Suppressor macrophage (primary cell): Measurements from ENCODE around the gene HAPLN3.

Experiments
- DNase-seq, 4 experiments: peaks; one replicate each; pipeline ENCODE4 v3.0.0-alpha.2; 2020 to 2022

Gene HAPLN3

DNA sequence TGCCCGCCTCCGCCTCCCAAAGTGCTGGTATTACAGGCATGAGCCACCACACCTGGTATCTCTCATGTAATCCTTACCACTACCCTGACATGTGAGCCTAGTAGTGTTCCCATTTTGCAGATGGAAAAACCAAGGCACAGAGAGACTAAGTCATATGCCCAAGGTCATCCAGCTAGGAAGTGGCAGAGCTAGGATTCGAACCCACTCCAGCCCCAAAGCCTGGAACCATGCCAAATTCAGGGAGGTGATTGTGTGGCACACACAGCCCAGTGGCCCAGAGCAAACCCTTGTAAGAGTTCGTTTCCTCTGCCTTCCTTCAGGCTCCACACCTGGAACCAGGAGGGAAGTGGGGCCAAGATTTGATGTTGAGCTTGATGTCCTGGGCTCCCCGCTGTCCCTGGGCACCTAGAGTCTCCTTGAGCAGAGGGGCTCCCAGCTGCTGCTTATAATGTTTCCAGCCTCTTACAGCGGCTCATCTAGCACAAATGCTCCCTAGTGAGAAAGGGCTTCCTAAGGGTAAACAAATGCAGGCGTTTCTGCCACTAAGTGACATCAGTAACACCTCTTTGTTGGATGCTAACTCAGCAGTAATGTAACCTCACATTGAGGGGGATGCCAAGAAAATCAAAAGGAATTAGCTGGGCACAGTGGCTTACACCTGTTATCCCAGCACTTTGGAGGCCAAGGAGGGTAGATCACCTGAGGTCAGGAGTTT lies 3.6 kb downstream of the HAPLN3 start:
- no peak for DNase-seq

GRCh38 chr15:88890495-88890894 lies 4.8 kb downstream of the HAPLN3 start:
- DNase-seq, result no peak

- no peak for DNase-seq
These were observed 6.6 kb downstream of the HAPLN3 start for GRCh38 chr15:88888719-88889118.

- DNase-seq, result no peak
These were observed 8.2 kb downstream of the HAPLN3 start for GRCh38 chr15:88887068-88887580.

- DNase-seq, result no peak
These were observed 12.6 kb downstream of the HAPLN3 start for GRCh38 chr15:88882785-88883184.

DNA sequence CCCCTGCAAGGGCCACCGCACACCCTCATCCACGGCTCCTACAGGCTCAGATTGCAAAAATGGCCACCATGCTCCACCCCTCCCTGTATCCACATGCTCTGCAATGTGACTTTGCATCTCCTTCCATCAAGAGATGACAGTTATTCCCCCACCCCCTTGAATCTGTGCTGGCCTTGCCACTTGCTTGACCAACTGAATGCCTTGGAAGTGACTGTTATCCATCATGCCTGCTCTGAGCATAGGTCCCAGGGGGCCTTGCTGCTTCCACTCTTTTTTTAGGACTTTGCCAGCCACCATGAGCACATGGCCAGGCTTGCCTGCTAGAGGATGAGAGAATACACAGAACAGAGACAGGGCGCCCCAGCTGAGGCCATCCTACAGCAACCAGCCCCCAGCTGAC lies 13.6 kb downstream of the HAPLN3 start:
- no peak for DNase-seq

DNA sequence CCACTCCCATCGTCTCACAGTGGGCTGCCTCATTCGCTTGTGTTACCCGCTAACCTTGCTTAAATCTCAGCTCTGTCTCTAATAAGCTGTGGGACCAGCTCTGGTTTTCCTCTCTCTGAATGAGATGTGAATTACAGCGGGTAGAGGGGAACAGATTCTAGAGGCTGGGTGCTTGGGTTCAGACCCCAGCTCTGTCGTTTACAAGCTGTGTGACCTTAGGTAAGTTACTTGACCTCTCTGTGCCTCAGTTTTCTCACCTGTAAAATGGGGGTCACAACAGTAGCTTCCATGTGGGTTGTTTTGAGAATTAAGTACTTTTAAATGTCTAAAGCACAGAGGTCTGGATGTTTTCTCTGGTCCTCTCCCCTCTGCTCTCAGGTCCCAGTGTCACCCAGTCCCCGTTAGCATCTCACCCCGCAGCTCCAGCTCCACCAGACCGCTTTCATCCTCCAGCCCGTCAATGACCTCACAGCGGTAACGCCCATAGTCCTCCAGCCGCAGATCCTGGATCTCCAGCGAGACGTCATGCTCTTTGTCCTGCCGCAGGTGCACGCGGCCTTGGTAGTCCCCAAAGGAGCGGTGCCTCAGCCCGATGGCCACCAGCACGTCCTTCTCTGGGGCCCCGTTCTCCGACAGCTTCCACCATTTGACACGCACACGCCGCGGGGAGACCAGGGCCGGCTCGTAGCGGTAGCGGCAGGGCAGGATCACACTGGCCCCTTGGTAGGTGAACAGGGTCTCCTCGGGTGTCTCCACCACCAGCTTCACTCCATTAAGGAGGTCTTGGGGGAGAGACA lies 14.2 kb downstream of the HAPLN3 start:
- DNase-seq, result no peak

DNA sequence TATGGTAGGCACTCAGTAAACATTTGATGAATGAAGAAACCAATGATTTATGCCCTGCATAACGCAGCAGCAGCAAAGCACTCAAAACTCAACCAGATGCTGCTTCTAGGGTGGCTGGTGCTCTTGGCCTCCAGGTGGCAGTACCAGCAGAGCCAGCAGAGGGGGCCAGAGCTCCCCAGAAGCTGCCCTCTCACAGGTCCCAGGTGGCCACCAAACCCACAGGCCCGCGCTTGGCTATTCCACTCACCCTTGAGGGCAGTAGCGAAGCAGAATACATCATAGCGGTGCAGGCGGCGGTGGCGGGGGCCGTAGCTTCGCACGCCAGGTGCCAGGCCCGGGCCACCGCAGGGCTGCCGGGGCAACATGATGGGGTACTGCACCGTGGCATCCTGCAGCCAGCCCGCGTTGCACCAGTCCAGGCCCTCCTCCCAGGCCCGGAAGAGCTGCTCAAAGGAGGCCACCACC lies 16.6 kb downstream of the HAPLN3 start:
- DNase-seq, result peak; percentile 34 to 67 (median 40)

DNA sequence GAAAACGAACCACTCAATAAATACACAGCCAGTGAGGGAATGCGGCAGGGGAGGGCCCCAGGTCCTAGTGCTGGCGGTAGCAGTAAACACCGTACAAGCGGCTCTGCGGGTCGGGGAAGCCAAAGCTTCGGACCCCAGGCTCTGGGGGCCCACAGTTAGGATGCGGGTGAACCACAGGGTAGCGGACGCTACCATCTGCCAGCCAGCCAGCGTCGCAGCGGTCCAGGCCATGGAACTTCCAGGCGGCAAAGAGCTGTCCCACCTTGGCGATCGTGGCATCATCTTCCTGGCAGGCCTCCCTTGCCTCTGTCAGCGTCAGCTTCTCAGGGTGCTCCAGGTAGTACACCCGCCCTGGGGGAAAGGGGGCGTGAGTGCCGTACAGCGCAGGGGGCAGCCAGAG lies 17.4 kb downstream of the HAPLN3 start:
- no peak for DNase-seq

DNA sequence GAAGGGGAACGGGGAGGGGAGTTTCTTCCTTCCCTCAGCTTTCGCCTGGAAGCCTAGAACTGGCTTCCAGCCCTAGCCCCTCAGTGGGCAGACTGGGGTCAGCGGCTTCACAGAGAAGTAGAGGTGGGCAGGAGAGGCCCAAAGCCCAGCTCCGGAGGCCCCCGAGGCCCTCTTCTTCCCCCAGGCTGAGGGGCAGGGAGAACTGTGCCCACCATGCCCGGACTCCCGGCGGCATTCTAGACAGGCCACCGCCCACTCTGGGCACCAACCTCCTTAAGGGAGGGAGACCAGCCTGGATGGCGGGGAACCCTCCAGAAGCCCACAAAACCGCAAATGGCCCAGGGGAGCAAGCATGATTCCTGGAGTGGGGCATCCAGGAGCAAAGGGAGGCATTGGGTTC lies 17.9 kb downstream of the HAPLN3 start:
- no peak for DNase-seq

GRCh38 chr15:88876573-88876972 lies 18.8 kb downstream of the HAPLN3 start:
- DNase-seq, result no peak

DNA sequence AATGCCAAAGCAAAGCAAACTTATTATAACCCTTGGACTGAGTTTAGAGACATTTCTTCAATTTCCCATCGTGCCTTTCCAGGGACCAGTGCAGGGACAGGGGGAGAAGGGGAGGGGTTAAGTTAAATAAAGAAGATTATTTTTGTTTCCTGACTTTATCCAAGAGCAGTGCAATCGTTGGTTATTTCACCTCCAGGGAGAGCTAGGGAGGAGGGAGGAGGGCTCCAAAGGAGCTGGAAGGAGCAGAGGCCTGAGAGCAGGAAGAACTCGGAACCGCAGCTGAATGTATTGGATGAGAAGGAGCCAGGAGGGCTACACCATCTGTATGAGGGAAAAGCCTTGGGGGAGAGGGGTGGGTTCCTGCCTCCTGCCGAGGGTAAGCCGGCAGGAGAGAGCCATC lies 20.7 kb downstream of the HAPLN3 start:
- no peak for DNase-seq

- no peak for DNase-seq
These were observed 21.1 kb downstream of the HAPLN3 start for GRCh38 chr15:88874275-88874674.

- DNase-seq, result no peak
These were observed 21.6 kb downstream of the HAPLN3 start for GRCh38 chr15:88873786-88874185.

DNA sequence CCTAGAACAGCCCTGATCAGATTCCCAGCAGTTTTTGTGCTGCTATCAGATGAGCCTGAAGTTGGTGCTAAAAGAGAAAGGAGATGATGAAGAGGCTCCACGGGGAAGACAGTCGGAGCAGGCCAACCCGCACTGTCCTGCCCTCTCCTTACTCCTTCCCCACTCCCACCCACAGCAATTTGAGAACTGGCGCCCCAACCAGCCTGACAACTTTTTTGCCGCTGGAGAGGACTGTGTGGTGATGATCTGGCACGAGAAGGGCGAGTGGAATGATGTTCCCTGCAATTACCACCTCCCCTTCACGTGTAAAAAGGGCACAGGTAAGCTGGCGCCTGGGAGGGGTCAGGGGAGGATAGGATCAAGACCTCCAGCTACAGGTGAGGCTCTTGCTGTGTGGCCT lies 22.6 kb downstream of the HAPLN3 start:
- DNase-seq, result no peak

DNA sequence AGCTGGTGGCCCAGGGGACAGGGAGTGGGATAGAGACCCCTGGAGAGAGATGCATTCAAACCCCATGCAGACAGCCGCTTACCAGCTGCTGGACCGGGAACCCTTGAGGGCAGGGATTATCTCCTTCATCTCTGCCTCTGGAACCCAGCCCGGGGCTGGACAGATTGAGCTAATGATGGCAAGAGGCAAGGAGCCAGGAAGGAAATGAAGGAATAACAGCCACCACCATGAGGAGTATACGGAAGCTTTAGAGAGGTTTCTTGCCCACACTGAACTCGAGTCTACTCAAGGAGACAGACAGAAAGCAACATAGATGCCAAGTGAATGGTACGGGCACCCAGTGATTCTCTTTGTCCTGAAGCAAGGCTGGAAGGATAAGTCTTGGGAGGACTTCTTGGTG lies 23.2 kb downstream of the HAPLN3 start:
- no peak for DNase-seq

GRCh38 chr15:88871313-88871712 lies 24.0 kb downstream of the HAPLN3 start:
- no peak for DNase-seq

DNA sequence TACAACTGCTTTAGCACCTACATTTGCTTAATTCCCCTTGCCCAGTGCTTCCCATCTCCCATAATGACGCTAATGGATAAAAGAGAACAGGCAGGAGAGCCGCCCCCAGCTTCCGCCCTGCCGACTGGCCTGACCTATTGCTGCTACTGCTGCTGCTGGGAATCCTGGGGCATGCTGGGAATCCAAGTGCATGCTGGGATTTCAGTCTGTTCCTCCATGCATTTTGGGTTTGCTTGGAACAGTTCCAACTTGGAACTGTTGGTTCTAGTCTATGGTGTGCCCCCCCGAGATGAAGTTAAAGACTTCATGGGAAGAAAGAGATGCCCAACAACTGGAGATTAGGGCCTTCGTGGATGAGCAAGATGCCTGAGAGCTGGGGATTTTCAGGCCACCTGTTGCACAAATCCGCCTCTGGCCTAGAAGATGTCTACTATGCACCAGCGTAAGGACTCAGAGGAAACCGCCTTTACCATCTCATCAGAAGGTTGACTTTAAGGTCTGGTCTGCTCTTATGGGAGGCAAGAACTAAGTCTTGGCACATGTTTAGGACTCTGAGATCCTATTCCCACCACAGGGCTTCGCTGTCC lies 29.0 kb downstream of the HAPLN3 start:
- no peak for DNase-seq

- DNase-seq, result no peak
These were observed 29.7 kb downstream of the HAPLN3 start for GRCh38 chr15:88865498-88866099.

GRCh38 chr15:88864861-88865497 lies 30.4 kb downstream of the HAPLN3 start:
- DNase-seq, result no peak

DNA sequence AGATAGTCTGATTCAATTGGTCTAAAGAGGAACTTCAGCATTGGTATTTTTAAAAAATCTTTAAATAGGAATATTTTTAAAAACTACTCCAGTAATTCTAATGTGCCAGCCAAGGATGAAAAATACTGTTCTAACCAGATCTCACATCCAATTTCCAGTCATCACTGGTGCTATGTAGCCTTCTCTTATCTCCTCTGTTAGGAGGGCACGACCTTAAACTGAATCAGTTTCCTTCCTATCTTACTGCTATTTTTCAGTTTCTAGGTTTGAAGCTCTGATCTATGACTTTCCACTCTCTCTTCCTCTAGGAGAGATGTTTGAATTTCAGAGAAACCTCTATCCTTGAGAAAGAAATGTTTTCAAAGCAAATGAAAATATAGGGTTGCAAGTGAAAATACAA lies 31.9 kb downstream of the HAPLN3 start:
- DNase-seq, result no peak

GRCh38 chr15:88860212-88860611 lies 35.1 kb downstream of the HAPLN3 start:
- no peak for DNase-seq

GRCh38 chr15:88859550-88859949 lies 35.8 kb downstream of the HAPLN3 start:
- no peak for DNase-seq
